GM12878 (cell line): Measurements from ENCODE around the gene OSER1. TPM values are rescaled to one million over a fixed set of nuclear protein-coding genes. Genes with fewer than 3 reads are reported as not detected.

Experiments used
- ATAC-seq: fragments of 200-7000 bp; cut with Tn5 transposase; 3 replicates; pipeline ENCODE4 v1.9.1; 2020; ENCODE audit warnings: mild to moderate bottlenecking, moderate library complexity
- BruUV-seq: library from RNA; stranded (reverse); fragments of 400-500 nt; replicated peaks from 2 replicates; lab custom pipeline; 2021; lab: Mats Ljungman, UMichigan
- CTCF ChIA-PET: fragments of 300-600 bp; sonication (Branson Sonifier 250); formaldehyde crosslinking; extraction: SDS; loops from one replicate; lab custom pipeline; 2021; ENCODE audit warnings: inconsistent platforms; lab: Yijun Ruan, JAX
- POLR2A ChIA-PET: fragments of 350-600 bp; formaldehyde crosslinking; extraction: SDS; loops from one replicate; lab custom pipeline; 2021; ENCODE audit warnings: inconsistent platforms; lab: Charles Lee
- RAD21 ChIA-PET: fragments of 300-600 bp; sonication (Branson Sonifier 250); formaldehyde crosslinking; loops from one replicate; lab custom pipeline; 2023; ENCODE audit warnings: antibody characterized with exemption; ENCODE audit not compliant: unreplicated experiment; lab: Charles Lee
- SMC1A ChIA-PET: fragments of 300-600 bp; sonication (Branson Sonifier 250); formaldehyde crosslinking; loops from one replicate; lab custom pipeline; 2023; ENCODE audit not compliant: unreplicated experiment, uncharacterized antibody; lab: Charles Lee
- DNase-seq: peaks from one replicate; pipeline ENCODE4 v3.0.0-alpha.2; 2011; ENCODE audit warnings: low read depth, low spot score
- FAIRE-seq: peaks from 3 replicates; lab custom pipeline; 2011; peaks lifted over from hg19 to GRCh38; lab: Jason Lieb, UNC
- H2AFZ ChIP-seq: 2 replicates; pipeline ENCODE4 v1.6.0; 2011; ENCODE audit warnings: low read depth, low read length, control low read depth; ENCODE audit not compliant: control insufficient read depth
- H3K27ac ChIP-seq: 2 replicates; pipeline ENCODE4 v1.5.1; 2011; ENCODE audit warnings: control low read depth; ENCODE audit not compliant: control insufficient read depth, insufficient read depth
- H3K27me3 ChIP-seq, 2 experiments: replicated peaks in 1 of 2; 2 replicates each; pipeline versions ENCODE4 v1.6.0 to v1.6.1; 2011; ENCODE audit warnings: low read length in 1 of 2; ENCODE audit not compliant: control insufficient read depth in 2 of 2, insufficient read depth in 2 of 2
- H3K36me3 ChIP-seq, 2 experiments: 2 replicates each; pipeline ENCODE4 v1.5.1; 2011; ENCODE audit warnings: low read length in 1 of 2; ENCODE audit not compliant: control insufficient read depth in 2 of 2, insufficient read depth in 2 of 2
- H3K4me1 ChIP-seq: 2 replicates; pipeline ENCODE4 v1.6.1; 2011; ENCODE audit warnings: mild to moderate bottlenecking, low read length, moderate library complexity, mixed read lengths; ENCODE audit not compliant: control insufficient read depth, insufficient read depth
- H3K4me2 ChIP-seq: 2 replicates; pipeline ENCODE4 v1.6.0; 2011; ENCODE audit warnings: control low read depth; ENCODE audit not compliant: control insufficient read depth, insufficient read depth
- H3K4me3 ChIP-seq: fragments of 200-600 bp; sonication (generic); 2 replicates; pipeline ENCODE4 v1.5.1; 2016
- H3K79me2 ChIP-seq: 2 replicates; pipeline ENCODE4 v1.6.0; 2011; ENCODE audit warnings: low read length; ENCODE audit not compliant: control insufficient read depth, insufficient read depth
- H3K9ac ChIP-seq: 2 replicates; pipeline ENCODE4 v1.8.0; 2011; ENCODE audit warnings: low read length, control low read depth, mixed read lengths; ENCODE audit not compliant: control insufficient read depth, insufficient read depth
- H3K9me3 ChIP-seq: replicated peaks from 3 replicates; pipeline ENCODE4 v1.5.1; 2011; ENCODE audit warnings: mild to moderate bottlenecking, low read length; ENCODE audit not compliant: control insufficient read depth, insufficient read depth
- H4K20me1 ChIP-seq: 2 replicates; pipeline ENCODE4 v1.6.0; 2011; ENCODE audit not compliant: control insufficient read depth, insufficient read depth
- BCL11A ChIP-seq: IDR thresholded peaks from 2 replicates; pipeline ENCODE4 v1.6.1; 2011; ENCODE audit warnings: low read depth, low read length
- IKZF2 ChIP-seq, 2 experiments: fragments of 450-650 bp; IDR thresholded peaks; 2 replicates each; pipeline ENCODE4 v1.6.1; 2017; ENCODE audit warnings: mild to moderate bottlenecking in 2 of 2, moderate library complexity in 2 of 2
- IRF4 ChIP-seq: IDR thresholded peaks from 2 replicates; pipeline ENCODE4 v1.6.1; 2011; ENCODE audit warnings: low read depth, low read length
- JUNB ChIP-seq: IDR thresholded peaks from 2 replicates; pipeline ENCODE4 v1.6.1; 2016; ENCODE audit warnings: antibody characterized with exemption, mild to moderate bottlenecking
- RUNX3 ChIP-seq: IDR thresholded peaks from 2 replicates; pipeline ENCODE4 v1.6.1; 2012; ENCODE audit warnings: low read length, inconsistent platforms
- SRF ChIP-seq, 2 experiments: IDR thresholded peaks; 2 replicates each; pipeline ENCODE4 v1.6.1; 2011; ENCODE audit warnings: low read depth in 2 of 2, low read length in 2 of 2, mild to moderate bottlenecking in 1 of 2, moderate library complexity in 1 of 2
- WGBS: methylation state at CpG from one replicate; pipeline ENCODE4 v1.1.6; 2016; ENCODE audit warnings: low lambda C conversion rate; ENCODE audit not compliant: insufficient replicate concordance, insufficient coverage; ENCODE audit errors: missing lambda C conversion rate; 5-methylcytosine and 5-hydroxymethylcytosine counted together
- in situ Hi-C: fragments of 300-500 bp; cut with MboI; formaldehyde crosslinking; loops from 9 replicates; pipeline ENCODE4 v1.14.3; 2018; ENCODE audit warnings: mixed read lengths
- intact Hi-C: fragments of 100-400 bp; cut with micrococcal nuclease; formaldehyde crosslinking; loops from one replicate; pipeline ENCODE4 v1.14.2; 2022; ENCODE audit not compliant: unreplicated experiment
- polyA plus RNA-seq, 11 experiments: library from polyadenylated mRNA; depleted of rRNA in 4 of 11; unstranded in 6 of 11; stranded (reverse) in 5 of 11; fragments of >200 nt; fragmentation: Nextera tagmentation in 4 of 11; fragmentation: Illumina TruSeq in 1 of 11; extraction: Ambion mirVana in 4 of 11; extraction: Trizol in 1 of 11; gene quantifications; 1 replicate in 1 of 11; 2 replicates in 10 of 11; pipeline versions ENCODE4 v1.2.1 to v1.2.3, GENCODE V29; 2011 to 2016; ENCODE audit warnings: inconsistent platforms in 2 of 11, missing spikeins in 2 of 11, low read depth in 1 of 11
- total RNA-seq, 4 experiments: library from RNA; depleted of rRNA in 3 of 4; stranded (reverse); fragments of >200 nt in 3 of 4; fragmentation: Illumina TruSeq in 1 of 4; extraction: Trizol in 1 of 4; gene quantifications; 2 replicates each; pipeline versions ENCODE4 v1.2.1 to v1.2.3, GENCODE V29; 2013 to 2021
- TF ChIP-seq, protein P1 (sequence below): IDR thresholded peaks from 2 replicates; pipeline ENCODE4 v1.6.1; 2012; ENCODE audit warnings: low read depth, low read length, improper control_type of control experiment

The OSER1 gene
- total and polyA plus RNA-seq, 10 of the 15 experiments (the other 5 are each of a cell fraction or from before 2014, with no cell fraction given): 19.3 to 63.8 (median 28.4) TPM

GRCh38 chr20:44208770-44209169, 1.8 kb downstream of the OSER1 start:
- Histone ChIP-seq H3K4me2 (peak overlapping the region; percentile 92), H3K4me1 (peaks cover 4% of the 10 kb centered on the region; the same call in 1 of the 2 replicates), H3K9ac (peak overlapping the region; percentile 90; the same call in 1 of the 2 replicates), H3K9me3 (no peaks in the 10 kb centered on the region), H3K36me3 (peaks cover 0 to 12% of the 10 kb centered on the region in 2 experiments; a peak in 1 of 4 replicates), H3K4me3 (peak overlapping the region; percentile 98), H3K27ac (no peak overlapping the region), H2AFZ (no peak overlapping the region), H3K79me2 (peaks cover 48% of the 10 kb centered on the region), H4K20me1 (no peaks in the 10 kb centered on the region), H3K27me3 (no peaks in the 10 kb centered on the region)
- intact Hi-C loops: loop anchor here (2.0 kb wide), 1 partner anchor 752 kb away; the partner anchor contains the start of gene SRSF6
- FAIRE-seq (no peak), ATAC-seq (peak; percentile 12; the same call in 2 of the 3 replicates), DNase-seq (no peak)
- WGBS: 5% methylated on average over 7 of the region's 7 CpGs
- ChIA-PET RAD21 (interaction anchor here (1.1 to 1.4 kb wide), 2 partner anchors 19 to 92 kb away, joined by 3 to 5 read pairs; no protein-coding TSS in a partner anchor), CTCF (interaction anchor here (0.9 to 3.4 kb wide), 6 partner anchors 8 to 103 kb away, joined by 3 to 36 read pairs (median 8); partner anchors contain the start of gene FITM2), SMC1A (interaction anchor here (0.6 to 1.2 kb wide), 2 partner anchors 13 to 104 kb away, joined by 3 read pairs; no protein-coding TSS in a partner anchor), POLR2A (no interaction called here)
- BruUV-seq: no TSS peak
- in situ Hi-C loops: no loop called here
- TF ChIP-seq JUNB: peak; percentile 79
- peak; percentile 42; the same call in 1 of the 2 replicates for TF ChIP-seq RUNX3
- peak; percentile 68; the same call in 1 of the 2 replicates for TF ChIP-seq IRF4
- 0 out of 2 replicates have a peak, but pooled peaks have one; percentile 25 for TF ChIP-seq BCL11A
- TF ChIP-seq, protein P1, sequence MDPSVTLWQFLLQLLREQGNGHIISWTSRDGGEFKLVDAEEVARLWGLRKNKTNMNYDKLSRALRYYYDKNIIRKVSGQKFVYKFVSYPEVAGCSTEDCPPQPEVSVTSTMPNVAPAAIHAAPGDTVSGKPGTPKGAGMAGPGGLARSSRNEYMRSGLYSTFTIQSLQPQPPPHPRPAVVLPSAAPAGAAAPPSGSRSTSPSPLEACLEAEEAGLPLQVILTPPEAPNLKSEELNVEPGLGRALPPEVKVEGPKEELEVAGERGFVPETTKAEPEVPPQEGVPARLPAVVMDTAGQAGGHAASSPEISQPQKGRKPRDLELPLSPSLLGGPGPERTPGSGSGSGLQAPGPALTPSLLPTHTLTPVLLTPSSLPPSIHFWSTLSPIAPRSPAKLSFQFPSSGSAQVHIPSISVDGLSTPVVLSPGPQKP: no peak
- peak in 1 of 2 experiments; percentile 21; a peak in 1 of 4 replicates for TF ChIP-seq IKZF2 (IDR thresholded peaks at IDR 0.05)
- TF ChIP-seq SRF (IDR thresholded peaks at IDR 0.05; ENCODE audit: low read depth in 2 of 2, low read length in 2 of 2): no peak
